Gastrocnemius medialis (tissue), 4 donors: ENCODE data around the gene NISCH.

ENCODE experiments used
- CTCF ChIP-seq, 5 experiments: fragments of 450-650 bp in 3 of 5; fragments of 200-600 bp in 2 of 5; sonication (generic) in 2 of 5; IDR thresholded peaks in 4 of 5; conservative IDR thresholded peaks in 1 of 5; 1 replicate in 4 of 5; 2 replicates in 1 of 5; pipeline ENCODE4 v1.5.1; 2016 to 2019; ENCODE audit warnings: antibody characterized with exemption in 5 of 5, mild to moderate bottlenecking in 3 of 5, moderate library complexity in 3 of 5
- POLR2A ChIP-seq, 2 donors: fragments of 450-650 bp; IDR thresholded peaks; one replicate each; pipeline ENCODE4 v1.6.1; 2017; ENCODE audit warnings: antibody characterized with exemption in 2 of 2, mild to moderate bottlenecking in 2 of 2, moderate library complexity in 2 of 2

GRCh38 chr3:52458031-52458760, 2.8 kb downstream of the NISCH start:
- TF ChIP-seq CTCF (IDR thresholded peaks at IDR 0.05 in 4 of 5, conservative IDR thresholded peaks at IDR 0.05 in 1 of 5) (no peak), POLR2A (IDR thresholded peaks at IDR 0.05) (no peak)
